Hematopoietic multipotent progenitor cell treated with erythropoietin and hydrocortisone succinate and interleukin-3 and kit ligand, for 15 days (in vitro differentiated cells): Measurements from ENCODE around the gene RNF217.

ENCODE experiments used
- DNase-seq: peaks from one replicate; pipeline ENCODE4 v3.0.0-alpha.2; 2015; ENCODE audit warnings: low spot score

The RNF217 gene

GRCh38 chr6:124989136-124989983, 27.1 kb downstream of the RNF217 start:
- no peak for DNase-seq

GRCh38 chr6:124990988-124991387, 28.8 kb downstream of the RNF217 start:
- DNase-seq, result no peak

- no peak for DNase-seq
These were observed 29.6 kb downstream of the RNF217 start for GRCh38 chr6:124991764-124992295.

- DNase-seq, result no peak
These were observed 31.1 kb downstream of the RNF217 start for GRCh38 chr6:124993327-124993726.

GRCh38 chr6:124994648-124995047, 32.4 kb downstream of the RNF217 start:
- no peak for DNase-seq

GRCh38 chr6:124995131-124995530, 32.9 kb downstream of the RNF217 start:
- no peak for DNase-seq

GRCh38 chr6:124995645-124996325, 33.5 kb downstream of the RNF217 start:
- no peak for DNase-seq

GRCh38 chr6:124996411-124996810, 34.2 kb downstream of the RNF217 start:
- DNase-seq, result no peak

GRCh38 chr6:124997196-124997875, 35.1 kb downstream of the RNF217 start:
- no peak for DNase-seq

- DNase-seq, result no peak
These were observed 37.0 kb downstream of the RNF217 start for GRCh38 chr6:124999105-124999764.

- no peak for DNase-seq
These were observed 39.6 kb downstream of the RNF217 start for GRCh38 chr6:125001684-125002405.

GRCh38 chr6:125002406-125002741, 40.1 kb downstream of the RNF217 start:
- DNase-seq, result no peak

GRCh38 chr6:125003070-125003469, 40.8 kb downstream of the RNF217 start:
- no peak for DNase-seq

- DNase-seq, result no peak
These were observed 42.0 kb downstream of the RNF217 start for GRCh38 chr6:125004198-125004597.

GRCh38 chr6:125004797-125005595, 42.8 kb downstream of the RNF217 start:
- no peak for DNase-seq

GRCh38 chr6:125008261-125008703, 46.0 kb downstream of the RNF217 start:
- DNase-seq, result no peak

- DNase-seq, result no peak
These were observed 46.7 kb downstream of the RNF217 start for GRCh38 chr6:125008957-125009356.

GRCh38 chr6:125009578-125009977, 47.3 kb downstream of the RNF217 start:
- DNase-seq, result no peak

- no peak for DNase-seq
These were observed 51.9 kb downstream of the RNF217 start for GRCh38 chr6:125013938-125014660.

GRCh38 chr6:125014661-125014957, 52.4 kb downstream of the RNF217 start:
- DNase-seq, result no peak
